GM12864 (cell line): Measurements from ENCODE around the gene GRN.
"Not testable (repeated sequence)": the region's sequence is repeated elsewhere in the genome, so short reads cannot be mapped to it uniquely, and the experiment has no call there.

Experiments used
- DNase-seq: peaks from one replicate; pipeline ENCODE4 v3.0.0-alpha.2; 2011; ENCODE audit warnings: low read depth
- H3K4me3 ChIP-seq: 2 replicates; pipeline ENCODE4 v1.5.1; 2011; ENCODE audit warnings: mild to moderate bottlenecking, low read depth, low read length, control low read depth
- TF ChIP-seq, protein P1 (sequence below): IDR thresholded peaks from 2 replicates; pipeline ENCODE4 v1.5.1; 2011; ENCODE audit warnings: low read depth, mild to moderate bottlenecking, moderate library complexity, low read length, control low read depth, inconsistent platforms; ENCODE audit errors: missing control alignments

GRN gene

DNA sequence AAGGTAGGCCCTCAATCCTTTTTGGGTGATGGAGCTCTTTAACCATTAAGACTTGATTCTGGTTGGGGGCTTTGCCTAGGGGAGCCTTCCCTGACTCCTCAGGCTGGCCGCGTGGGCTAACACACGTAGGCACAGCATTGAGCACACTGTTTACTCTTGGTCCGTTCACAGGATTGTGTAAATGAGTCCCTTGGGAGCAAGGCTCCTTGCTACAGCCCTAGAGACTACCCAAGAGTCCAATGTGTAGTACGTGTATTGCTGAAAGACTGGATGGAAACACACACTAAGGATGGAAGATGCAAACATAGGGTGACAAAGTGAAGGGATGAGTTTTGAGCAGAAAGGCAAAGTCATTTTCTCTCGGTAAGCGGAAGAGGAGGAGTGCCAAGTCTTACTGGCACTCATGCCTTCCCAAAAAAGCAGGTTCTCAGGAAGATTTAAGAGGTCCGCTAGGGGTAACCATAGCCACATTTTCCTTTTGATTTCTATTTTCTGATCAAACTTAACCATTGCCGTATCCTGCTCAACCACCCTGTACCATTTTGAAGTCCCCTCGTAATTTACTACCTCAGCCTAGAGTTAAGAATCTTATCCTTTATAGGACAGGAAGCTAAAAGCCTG, 45.3 kb downstream of the GRN start:
- no peak overlapping the region for H3K4me3 ChIP-seq
- TF ChIP-seq, protein P1, sequence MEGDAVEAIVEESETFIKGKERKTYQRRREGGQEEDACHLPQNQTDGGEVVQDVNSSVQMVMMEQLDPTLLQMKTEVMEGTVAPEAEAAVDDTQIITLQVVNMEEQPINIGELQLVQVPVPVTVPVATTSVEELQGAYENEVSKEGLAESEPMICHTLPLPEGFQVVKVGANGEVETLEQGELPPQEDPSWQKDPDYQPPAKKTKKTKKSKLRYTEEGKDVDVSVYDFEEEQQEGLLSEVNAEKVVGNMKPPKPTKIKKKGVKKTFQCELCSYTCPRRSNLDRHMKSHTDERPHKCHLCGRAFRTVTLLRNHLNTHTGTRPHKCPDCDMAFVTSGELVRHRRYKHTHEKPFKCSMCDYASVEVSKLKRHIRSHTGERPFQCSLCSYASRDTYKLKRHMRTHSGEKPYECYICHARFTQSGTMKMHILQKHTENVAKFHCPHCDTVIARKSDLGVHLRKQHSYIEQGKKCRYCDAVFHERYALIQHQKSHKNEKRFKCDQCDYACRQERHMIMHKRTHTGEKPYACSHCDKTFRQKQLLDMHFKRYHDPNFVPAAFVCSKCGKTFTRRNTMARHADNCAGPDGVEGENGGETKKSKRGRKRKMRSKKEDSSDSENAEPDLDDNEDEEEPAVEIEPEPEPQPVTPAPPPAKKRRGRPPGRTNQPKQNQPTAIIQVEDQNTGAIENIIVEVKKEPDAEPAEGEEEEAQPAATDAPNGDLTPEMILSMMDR, result no peak
- DNase-seq, result no peak

DNA sequence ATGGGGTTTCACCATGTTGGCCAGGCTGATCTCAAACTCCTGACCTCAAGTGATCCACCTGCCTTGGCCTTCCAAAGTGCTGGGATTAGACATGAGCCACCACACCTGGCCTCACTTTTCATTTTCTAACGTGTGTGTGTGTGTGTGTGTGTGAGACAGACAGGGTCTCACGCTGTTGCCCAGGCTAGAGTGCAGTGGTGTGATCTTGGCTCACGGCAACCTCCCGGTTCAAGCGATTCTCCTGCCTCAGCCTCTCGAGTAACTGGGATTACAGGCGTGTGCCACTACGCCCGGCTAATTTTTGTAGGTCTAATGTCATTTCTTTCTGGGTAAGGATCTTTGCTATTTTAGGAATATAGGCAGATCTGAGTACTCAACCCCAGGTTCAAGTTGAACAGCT, 49.0 kb downstream of the GRN start:
- not testable (repeated sequence) for H3K4me3 ChIP-seq, DNase-seq

DNA sequence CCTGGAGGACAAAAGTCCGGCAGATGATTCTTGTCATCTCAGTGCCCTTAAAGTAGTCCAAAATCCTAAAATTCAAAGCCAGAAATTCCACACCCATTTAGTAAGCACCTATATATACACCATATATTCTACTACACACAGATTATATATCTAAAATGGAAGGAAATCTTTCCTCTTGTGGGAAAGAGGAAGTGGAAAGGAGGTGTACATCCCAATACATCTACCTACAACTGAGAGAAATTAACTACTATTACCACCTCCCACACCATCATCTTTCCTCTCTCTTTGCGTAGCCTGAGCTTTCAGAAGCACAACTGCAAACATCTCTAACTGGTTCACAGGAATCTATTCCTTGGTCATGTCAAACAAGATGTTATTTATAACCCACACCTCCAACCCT, 49.7 kb downstream of the GRN start:
- H3K4me3 ChIP-seq, result no peak overlapping the region
- TF ChIP-seq, protein P1, result no peak
- DNase-seq, result no peak

DNA sequence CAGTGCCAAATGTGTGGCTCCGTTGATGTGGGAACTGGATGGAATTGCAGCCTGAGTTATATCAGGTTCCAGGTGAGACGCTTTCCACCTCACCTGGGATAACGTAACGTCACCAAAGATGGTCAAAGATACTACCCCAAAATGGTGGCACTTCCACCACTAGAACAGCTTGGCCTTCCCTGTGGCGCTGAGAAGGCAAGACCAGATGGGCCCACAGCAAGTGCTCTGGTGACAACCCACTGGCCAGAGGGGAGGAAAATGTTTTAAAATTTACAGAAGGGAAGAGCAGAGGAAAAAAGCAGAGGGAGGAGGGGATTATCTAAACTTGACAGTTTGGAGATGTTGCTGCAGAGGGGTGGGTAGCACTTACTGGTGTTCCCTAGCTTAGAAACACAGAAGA, 51.8 kb downstream of the GRN start:
- no peak for DNase-seq
- H3K4me3 ChIP-seq, result no peak overlapping the region
- TF ChIP-seq, protein P1, result no peak

DNA sequence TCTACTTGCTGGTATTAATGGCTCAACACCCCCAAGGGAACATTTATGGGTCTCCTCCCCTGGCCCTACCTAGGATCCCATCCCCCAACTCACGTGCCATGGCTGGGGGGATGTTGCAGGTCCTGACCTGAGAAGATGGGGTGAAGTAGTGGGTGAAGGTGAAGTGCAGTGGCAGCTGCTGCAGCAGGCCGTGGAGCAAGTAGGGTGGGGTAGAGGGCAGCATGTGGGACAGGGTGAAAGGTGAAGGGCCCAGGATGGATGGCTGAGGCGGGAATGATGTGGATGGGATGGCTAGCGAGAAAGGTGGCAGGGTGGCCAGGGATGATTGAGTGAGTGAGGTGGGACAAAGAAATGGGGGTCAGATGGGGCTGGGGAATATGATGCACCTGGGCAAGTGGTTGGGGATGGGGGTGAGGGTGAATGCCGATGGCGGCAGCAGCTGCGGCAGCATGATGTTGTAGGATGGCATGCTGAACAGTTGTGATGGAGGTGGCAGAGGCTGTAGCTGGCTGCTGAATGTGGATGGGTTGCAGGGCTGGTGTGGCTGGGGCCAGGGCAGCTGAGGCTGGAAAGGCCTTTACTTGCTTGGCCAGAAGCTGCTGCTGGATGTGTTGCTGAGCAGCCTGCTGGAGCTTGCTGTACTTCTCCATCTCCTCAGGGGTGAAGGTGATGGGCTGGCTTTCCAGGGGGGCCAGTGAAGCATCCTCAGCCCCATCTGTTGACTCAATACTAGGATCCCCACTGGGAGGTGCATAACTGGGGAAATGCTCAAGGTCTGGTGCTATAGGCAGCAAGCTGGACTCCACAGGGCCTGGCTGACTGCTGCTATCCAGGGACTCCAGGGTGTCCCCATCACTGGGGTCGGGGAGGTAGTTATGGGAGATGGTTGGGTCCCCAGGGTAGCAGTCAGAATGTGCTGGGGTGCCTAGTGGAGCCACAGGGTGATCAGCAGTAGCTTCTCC, 52.7 kb downstream of the GRN start:
- no peak for DNase-seq
- TF ChIP-seq, protein P1, result no peak

DNA sequence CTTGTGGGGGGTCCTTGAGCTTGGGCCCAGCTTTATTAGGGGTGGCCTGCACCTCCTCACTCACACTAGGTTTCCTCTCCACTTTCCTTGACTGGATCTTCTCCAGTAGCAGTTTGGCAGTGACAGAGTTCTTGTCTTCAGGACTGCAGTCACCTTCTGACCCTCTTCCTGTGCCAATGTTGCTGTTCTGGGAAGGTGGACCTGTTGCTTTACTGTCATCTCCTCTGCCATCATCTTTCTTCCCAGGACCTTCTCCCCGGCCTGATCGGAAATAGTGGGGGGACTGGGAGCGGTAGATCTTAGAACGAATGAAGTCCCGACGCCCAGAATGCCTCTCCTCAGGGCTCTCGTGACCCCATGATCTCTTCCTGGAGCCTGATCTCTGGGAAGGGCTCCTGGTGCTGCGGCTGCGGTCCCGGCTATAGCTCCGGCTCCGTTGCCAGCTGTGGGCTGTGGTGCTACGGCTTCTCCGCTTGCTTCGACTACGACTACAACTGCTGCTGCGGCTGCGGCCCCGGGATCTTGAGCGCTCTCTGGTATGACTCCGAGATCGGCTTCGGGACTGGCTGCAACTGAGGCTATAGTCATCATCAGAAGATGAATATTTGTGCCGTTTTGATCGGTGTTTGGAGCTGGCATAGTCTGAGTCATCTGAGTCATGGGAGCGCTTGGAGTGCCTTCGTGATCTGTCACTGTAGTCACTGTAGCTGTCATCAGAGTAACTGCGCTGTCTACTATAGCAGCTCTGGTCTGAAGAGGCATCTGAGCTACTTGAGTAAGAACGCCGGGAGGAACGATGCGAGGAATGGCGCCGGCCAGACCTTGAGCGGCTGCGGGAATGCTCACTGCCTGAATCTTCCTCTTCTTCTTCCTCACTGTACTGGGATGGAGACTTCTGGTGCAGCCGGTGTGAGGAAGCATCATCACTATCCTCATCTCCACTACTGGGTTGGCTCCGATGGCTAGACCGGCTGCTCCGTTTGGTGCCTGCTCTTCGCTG, 53.9 kb downstream of the GRN start:
- no peak for DNase-seq
- H3K4me3 ChIP-seq, result no peak overlapping the region
- TF ChIP-seq, protein P1, result no peak

More for the DNA sequence above, 52.7 kb downstream of the GRN start:
- no peak overlapping the region for H3K4me3 ChIP-seq
